Fibroblast of skin of left quadriceps (primary cell): ENCODE results near the gene LRRC43.

ENCODE experiments used
- DNase-seq, 2 experiments: peaks; one replicate each; pipeline ENCODE4 v3.0.0-alpha.2; 2013; ENCODE audit warnings: low read depth in 2 of 2

LRRC43 gene

GRCh38 chr12:122182887-122183587 is at the start of gene LRRC43:
Gene LRRC43, plus strand, starts transcription at chr12:122183123. Its CDS starts 22 bp downstream, at chr12:122183145.
- no peak for DNase-seq

GRCh38 chr12:122133192-122133950 is 49.6 kb upstream of the LRRC43 start:
- DNase-seq, result no peak

DNA sequence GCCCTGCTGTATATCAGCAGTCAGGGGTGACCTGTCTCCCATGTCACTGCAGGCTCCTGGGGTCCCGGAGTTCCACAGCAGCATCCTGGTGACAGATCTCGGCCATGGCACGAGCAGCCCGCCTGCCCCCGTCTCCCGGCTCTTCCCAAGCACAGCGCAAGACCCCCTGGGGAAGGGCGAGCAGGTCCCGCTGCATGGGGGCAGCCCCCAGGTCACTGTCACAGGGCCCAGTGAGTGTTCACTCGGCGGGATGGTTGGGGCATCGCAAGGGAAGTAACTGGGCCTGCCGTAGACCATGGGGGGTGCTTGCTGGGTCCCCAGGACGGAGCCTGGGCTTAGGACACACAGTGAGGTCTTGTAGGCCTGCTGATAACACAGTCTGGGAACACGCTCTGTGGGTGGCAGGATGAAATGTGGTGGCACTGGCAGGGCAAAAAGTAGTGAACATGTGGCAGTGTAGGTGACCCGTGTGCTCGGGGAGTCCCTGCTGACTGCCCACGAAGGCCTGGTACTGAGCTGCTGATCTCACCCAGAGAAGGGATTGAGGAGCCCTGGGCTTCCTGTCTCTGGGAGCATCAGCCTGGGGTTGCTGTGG is 47.4 kb upstream of the LRRC43 start:
- no peak for DNase-seq

DNA sequence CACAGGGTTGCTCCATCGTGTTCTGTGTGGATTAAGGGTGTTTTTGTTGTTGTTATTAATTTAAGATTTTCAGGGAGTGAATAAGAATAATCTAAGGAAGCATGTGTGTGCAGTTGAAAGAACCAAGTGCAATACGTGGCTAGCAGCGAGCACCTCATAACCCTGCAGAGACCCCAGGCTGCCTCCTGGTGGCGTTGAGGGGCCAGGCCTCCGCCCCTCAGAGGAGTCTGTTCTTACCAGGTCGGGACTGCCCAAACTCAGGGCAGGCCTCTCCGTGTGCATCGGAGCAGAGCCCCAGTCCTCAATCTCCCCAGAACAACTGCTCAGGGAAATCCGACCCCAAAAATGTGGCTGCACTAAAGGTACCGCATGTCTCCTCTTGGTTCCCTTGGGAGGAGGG is 45.7 kb upstream of the LRRC43 start:
- DNase-seq, result no peak

GRCh38 chr12:122137681-122138080 is 45.2 kb upstream of the LRRC43 start:
- DNase-seq, result no peak

DNA sequence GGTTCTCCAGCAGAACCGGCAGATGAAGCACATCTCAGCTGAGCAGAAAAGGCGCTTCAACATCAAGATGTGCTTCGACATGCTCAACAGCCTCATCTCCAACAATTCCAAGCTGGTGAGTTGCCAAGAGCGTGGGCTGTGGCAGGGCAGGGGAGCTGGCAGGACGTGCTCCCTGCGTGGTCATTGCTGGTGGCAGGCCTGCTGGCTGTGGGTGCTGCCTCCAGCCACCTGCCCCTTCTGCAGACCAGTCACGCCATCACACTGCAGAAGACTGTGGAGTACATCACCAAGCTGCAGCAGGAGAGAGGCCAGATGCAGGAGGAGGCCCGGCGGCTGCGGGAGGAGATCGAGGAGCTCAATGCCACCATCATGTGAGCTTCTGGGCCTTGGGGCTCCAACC is 44.7 kb upstream of the LRRC43 start:
- no peak for DNase-seq

DNA sequence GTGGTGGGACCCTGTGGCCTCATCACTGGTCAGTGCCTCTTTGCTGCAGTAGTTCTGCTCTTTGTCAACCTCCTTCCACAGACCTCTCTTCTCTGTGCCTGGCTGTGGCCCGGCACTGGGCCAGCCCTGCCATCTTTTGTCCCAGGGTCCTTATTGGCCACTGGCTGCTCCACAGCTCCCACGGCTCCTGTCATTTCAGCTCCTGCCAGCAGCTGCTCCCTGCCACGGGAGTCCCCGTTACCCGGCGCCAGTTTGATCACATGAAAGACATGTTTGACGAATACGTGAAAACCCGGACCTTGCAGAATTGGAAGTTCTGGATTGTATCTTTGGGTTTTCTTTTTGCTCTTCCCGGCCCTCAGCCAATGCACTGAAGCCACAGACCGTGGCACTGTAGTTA is 44.3 kb upstream of the LRRC43 start:
- no peak for DNase-seq

GRCh38 chr12:122139266-122139665 is 43.7 kb upstream of the LRRC43 start:
- DNase-seq, result no peak

DNA sequence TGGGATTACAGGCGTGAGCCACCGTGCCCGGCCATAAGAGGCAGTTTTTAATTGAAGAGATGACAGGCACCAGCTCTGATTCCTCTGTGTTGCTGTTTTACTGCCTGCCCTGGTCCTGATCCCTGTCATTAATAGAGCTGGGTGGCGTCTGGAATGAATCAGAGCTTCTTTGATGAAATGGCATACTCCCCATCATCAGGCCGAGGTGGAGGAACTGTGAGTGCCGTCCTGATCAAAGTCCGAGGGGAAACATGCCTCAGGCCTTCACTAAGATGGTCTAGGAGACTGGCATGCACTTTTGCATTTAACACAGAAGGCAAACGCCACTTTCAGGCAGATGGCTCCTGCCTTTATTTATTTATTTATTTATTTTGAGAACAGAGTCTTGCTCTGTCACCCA is 43.0 kb upstream of the LRRC43 start:
- no peak for DNase-seq

DNA sequence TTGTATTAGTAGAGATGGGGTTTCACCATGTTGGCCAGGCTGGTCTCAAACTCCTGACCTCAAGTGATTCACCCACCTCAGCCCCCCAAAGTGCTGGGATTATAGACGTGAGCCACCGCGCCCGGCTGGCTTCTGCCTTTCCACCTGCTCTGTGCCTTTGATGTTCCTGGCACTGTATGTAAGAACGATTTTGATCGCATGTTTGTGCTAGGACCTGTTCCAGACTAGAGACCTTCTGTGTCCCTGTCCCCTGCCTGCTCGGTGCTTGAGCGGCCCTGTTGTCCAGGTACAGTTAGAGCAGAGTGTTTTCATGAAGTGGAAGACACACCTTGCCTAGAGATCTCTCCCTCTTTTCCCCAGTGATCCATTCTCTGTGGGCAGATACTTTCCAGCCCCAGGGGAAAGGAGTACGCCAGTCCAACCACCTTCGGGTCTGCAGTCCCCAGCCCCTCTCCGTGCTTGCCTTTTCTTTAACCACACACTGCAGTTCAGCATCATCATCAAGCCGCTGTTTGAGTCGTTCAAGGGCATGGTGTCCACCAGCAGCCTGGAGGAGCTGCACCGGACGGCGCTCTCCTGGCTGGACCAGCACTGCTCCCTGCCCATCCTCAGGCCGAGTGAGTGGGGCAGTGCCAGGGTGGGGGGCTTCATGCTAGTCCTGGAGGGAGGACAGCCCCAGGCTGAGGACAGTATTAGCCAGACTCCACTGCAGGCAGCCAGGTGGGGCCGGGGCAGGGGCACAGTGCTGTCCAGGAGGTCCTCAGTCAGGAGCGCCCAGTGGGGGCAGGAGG is 42.3 kb upstream of the LRRC43 start:
- no peak for DNase-seq

DNA sequence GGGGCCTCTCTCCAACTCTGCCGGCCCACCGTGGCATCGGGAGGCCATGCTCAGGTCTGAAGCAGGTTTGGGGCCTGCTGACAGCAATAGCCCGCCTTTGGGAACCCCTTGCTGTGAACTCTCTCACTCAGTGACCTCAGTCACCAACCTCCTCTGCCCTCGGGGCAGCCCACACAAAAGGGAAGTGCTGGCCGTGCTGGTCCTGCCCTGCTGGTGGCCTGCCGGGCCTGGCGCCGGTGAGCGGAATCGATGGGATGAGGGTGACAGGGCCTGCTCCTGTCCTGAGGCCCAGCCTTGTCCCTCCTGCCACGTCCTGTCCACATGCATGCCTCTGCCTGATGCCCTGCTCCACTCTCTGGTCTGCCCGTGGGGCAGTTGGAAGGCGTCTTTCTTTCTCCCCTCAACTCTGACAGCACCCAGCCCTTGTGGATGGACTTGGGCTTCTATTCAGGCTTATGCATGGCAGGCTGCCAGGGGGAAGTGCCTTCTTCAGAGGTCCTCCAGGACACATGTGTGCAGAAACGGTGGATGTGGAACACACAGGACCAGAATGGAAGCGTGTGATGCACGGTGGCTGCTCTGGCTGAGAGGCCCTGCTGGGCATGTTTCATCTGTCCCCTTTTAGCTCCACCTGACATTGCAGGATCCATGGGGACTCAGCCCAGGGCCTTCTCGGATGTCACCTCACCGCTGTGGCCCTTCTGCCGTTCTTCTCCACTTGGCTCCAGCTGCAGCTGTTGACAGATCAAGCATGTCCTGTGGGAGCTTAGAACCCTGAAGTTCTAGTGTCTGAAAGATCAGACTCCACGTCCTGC is 40.8 kb upstream of the LRRC43 start:
- no peak for DNase-seq

DNA sequence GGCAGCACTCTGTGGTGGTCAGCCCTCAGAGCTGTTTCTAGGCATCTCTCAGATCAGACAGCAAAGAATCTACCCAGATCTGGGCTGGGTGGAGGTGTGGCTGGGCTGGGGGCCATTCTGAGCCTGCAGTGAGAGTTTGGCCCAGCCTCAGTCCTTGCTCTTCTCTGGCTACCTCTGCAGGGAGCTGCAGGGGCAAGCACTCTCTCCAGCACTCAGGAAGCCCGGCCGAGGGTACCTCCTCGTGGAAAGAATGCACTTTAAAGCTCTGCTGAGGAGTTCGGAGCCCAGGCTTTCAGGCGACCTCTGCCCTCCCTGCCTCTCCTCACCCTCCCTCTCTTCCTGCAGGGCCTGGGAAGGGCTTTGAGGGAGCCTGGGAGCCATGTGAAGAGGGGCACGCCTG is 40.1 kb upstream of the LRRC43 start:
- no peak for DNase-seq

- no peak for DNase-seq
Observed at GRCh38 chr12:122144885-122145284, 38.0 kb upstream of the LRRC43 start.

DNA sequence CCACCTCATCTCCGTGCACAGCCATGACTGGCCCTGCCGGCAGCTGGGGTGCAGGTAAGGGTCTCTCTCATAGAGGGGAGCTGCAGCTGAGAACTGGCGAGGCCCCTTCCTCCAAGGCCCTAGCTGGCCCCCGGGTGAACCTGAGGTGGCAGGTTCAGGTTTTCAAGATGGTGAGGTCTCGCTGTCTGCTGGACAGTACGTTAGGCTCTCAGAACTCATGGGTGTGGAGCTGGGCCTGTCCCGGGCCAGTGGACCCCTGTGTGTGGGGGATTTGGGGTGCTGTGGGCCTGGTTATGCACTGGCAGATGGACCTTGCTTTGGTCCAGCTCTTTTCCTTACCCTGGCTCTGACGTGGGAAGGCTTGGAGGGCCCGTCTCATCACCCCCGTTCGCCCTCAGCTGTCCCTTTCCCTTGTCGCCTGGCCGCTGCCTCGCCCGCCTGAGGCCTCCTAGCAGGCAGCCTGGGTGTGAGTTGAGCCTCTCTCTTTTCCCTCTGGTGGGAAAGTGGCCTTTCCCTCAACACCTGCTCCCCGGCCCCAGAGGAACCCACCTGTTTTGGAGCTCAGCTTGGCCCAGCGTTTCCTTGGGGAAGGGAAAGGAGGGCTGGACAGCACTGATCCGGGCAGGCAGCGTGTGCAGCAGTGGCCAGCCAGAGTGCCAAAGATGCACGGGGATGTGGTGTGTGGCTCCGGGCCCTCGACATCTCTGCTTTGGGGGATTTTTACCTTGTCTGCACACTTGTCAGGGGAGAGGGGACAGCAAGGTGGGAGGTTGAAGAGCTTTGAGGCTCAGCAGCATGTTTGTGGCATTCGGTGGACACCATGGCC is 37.2 kb upstream of the LRRC43 start:
- no peak for DNase-seq

DNA sequence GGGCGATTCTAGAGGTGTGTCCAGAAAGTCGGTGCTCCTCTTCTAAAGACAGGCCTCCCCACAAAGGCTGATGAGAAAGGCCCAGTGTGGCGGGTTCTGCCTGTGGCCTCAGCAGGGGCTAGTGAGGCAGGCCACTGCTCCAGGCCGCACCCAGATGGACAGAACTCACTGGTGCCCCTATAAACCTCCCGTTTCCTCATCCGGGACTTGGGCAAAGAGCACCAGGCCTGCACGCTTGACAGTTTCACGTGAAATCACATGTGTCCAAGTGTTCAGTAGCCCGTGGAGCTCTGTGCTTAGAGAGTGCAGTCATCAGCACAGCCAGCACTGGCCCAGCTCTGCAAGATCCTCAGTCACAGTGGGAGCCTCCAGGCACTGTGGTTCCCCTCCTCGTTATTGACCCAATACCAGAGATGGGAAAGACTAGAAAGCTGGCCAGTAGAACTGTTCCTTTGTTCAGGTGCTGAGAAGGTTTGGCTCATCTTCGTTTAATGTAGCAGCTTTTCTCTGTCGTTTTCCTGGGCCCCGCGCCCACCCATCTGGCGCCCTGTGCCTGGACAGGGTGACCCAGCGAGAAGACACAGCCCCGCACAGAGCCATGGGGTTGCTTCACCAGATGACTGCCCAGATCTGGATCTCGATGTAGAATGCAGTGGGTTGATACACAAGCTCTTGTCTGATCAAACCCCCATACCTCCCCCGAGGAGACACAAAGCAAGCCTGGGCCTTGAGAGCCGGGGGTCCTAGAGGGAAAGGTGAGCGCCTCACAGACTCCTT is 35.2 kb upstream of the LRRC43 start:
- DNase-seq, result no peak

DNA sequence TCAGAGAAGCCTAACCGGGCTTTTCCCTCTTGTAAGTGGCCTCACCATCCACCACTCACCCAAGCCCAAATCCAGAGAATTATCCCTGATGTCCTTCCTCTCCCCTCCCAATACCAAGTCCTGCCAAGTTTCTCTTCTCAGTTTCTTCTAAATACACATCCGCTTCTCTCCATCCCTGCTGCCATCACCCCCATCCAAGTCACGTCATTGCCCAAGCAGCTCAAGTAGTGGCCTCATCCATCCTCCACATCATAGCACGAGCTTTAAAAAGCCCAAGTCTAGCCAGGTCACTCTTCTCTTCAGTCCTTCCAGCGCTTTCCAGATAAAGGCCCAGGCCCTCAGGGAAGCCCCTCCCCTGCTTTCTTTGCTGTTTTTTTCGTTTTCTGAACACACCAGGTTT is 34.3 kb upstream of the LRRC43 start:
- DNase-seq, result no peak

- no peak for DNase-seq
Observed at GRCh38 chr12:122150127-122150681, 32.7 kb upstream of the LRRC43 start.

DNA sequence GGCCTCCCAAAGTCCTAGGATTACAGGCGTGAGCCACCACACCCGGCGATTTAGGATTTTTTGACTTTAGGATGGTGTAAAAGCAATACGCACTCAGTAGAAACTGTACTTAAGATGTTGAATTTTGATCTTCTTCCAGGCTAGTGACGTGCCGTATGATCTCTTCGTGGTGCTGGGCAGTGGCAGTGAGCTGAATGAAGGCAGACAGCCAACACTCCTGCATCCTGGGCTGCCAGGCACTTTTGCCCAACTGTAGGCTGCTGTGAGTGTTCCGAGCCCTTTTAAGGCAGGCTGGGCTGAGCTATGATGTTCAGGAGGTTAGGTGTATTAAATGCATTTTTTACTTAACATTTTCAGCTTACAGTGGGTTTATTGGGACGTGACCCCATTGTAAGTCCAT is 30.2 kb upstream of the LRRC43 start:
- DNase-seq, result no peak

GRCh38 chr12:122155705-122156104 is 27.2 kb upstream of the LRRC43 start:
- no peak for DNase-seq
